Endothelial cell of umbilical vein (primary cell): ENCODE measurements around the gene ROBO4. TPM values are rescaled to one million over a fixed set of nuclear protein-coding genes. Genes with fewer than 3 reads are reported as not detected.

Source experiments
- BruUV-seq: library from RNA; stranded (reverse); fragments of 400-500 nt; replicated peaks from 2 replicates; lab custom pipeline; 2021; lab: Mats Ljungman, UMichigan
- CTCF ChIA-PET: fragments of 300-600, 350-600 bp; sonication (Branson Sonifier 250); formaldehyde crosslinking; loops from one replicate; lab custom pipeline; 2021; ENCODE audit warnings: antibody characterized with exemption, inconsistent platforms; lab: Charles Lee
- POLR2A ChIA-PET: fragments of 300-600, 350-600 bp; sonication (Branson Sonifier 250); formaldehyde crosslinking; loops from one replicate; lab custom pipeline; 2021; ENCODE audit warnings: antibody characterized with exemption, inconsistent platforms; lab: Charles Lee
- DNase-seq: peaks from one replicate; pipeline ENCODE4 v3.0.0-alpha.2; 2011; ENCODE audit warnings: low read depth, low spot score
- FAIRE-seq: peaks from 2 replicates; lab custom pipeline; 2011; peaks lifted over from hg19 to GRCh38; lab: Jason Lieb, UNC
- H2AFZ ChIP-seq: 2 replicates; pipeline ENCODE4 v1.6.0; 2012; ENCODE audit warnings: low read depth, low read length, control low read depth, inconsistent platforms
- H3K27ac ChIP-seq: 2 replicates; pipeline ENCODE4 v1.5.1; 2011; ENCODE audit warnings: low read depth, mild to moderate bottlenecking, control low read depth, low read length, moderate library complexity; ENCODE audit not compliant: insufficient read depth
- H3K27me3 ChIP-seq, 2 experiments: 2 replicates each; pipeline versions ENCODE4 v1.6.0 to v1.6.1; 2011; ENCODE audit warnings: low read length in 2 of 2, mixed read lengths in 1 of 2; ENCODE audit not compliant: control insufficient read depth in 2 of 2, insufficient read depth in 2 of 2
- H3K36me3 ChIP-seq, 2 experiments: 2 replicates in 1 of 2; 3 replicates in 1 of 2; pipeline ENCODE4 v1.5.1; 2011; ENCODE audit warnings: low read length in 2 of 2, mild to moderate bottlenecking in 1 of 2, moderate library complexity in 1 of 2; ENCODE audit not compliant: control insufficient read depth in 2 of 2, insufficient read depth in 2 of 2; ENCODE audit errors: extremely low read depth in 1 of 2
- H3K4me1 ChIP-seq: 3 replicates; pipeline ENCODE4 v1.5.1; 2011; ENCODE audit warnings: mild to moderate bottlenecking, low read length; ENCODE audit not compliant: control insufficient read depth, insufficient read depth; ENCODE audit errors: extremely low read depth
- H3K4me2 ChIP-seq: 2 replicates; pipeline ENCODE4 v1.6.1; 2011; ENCODE audit warnings: low read length, control low read depth, mixed read lengths; ENCODE audit not compliant: insufficient read depth
- H3K4me3 ChIP-seq, 3 experiments: fragments of 200-600 bp in 1 of 3; sonication (generic), shearing (Covaris generic) in 1 of 3; replicated peaks in 1 of 3; 2 replicates each; pipeline ENCODE4 v1.5.1; 2011 to 2016; ENCODE audit warnings: control low read depth in 3 of 3, low read length in 3 of 3, mild to moderate bottlenecking in 2 of 3, inconsistent platforms in 1 of 3, low read depth in 1 of 3, moderate library complexity in 1 of 3; ENCODE audit not compliant: insufficient read depth in 1 of 3
- H3K79me2 ChIP-seq: 2 replicates; pipeline ENCODE4 v1.6.0; 2012; ENCODE audit warnings: low read length, inconsistent platforms; ENCODE audit not compliant: control insufficient read depth, insufficient read depth
- H3K9ac ChIP-seq: replicated peaks from 2 replicates; pipeline ENCODE3; 2011; ENCODE audit warnings: low read length, control low read depth; ENCODE audit not compliant: insufficient read depth; ENCODE audit errors: extremely low read depth
- H3K9me1 ChIP-seq: replicated peaks from 3 replicates; pipeline ENCODE4 v1.6.0; 2011; ENCODE audit warnings: mild to moderate bottlenecking, low read length; ENCODE audit not compliant: control insufficient read depth, insufficient read depth; ENCODE audit errors: extremely low read depth
- H3K9me3 ChIP-seq: replicated peaks from 2 replicates; pipeline ENCODE4 v1.5.1; 2012; ENCODE audit warnings: low read length, inconsistent platforms; ENCODE audit not compliant: control insufficient read depth, insufficient read depth
- H4K20me1 ChIP-seq: replicated peaks from 2 replicates; pipeline ENCODE3; 2011; ENCODE audit warnings: mild to moderate bottlenecking, low read length; ENCODE audit not compliant: control insufficient read depth, insufficient read depth; ENCODE audit errors: extremely low read depth
- EZH2 ChIP-seq: IDR thresholded peaks from 2 replicates; pipeline ENCODE4 v1.6.1; 2012; ENCODE audit warnings: borderline replicate concordance, low read depth, mild to moderate bottlenecking, moderate library complexity, low read length, inconsistent platforms; ENCODE audit not compliant: severe bottlenecking
- FOS ChIP-seq: IDR thresholded peaks from 2 replicates; pipeline ENCODE4 v1.6.1; 2011; ENCODE audit warnings: mild to moderate bottlenecking, low read length, moderate library complexity, borderline replicate concordance; ENCODE audit not compliant: insufficient read depth
- GATA2 ChIP-seq: IDR thresholded peaks from 2 replicates; pipeline ENCODE4 v1.7.0; 2011; ENCODE audit warnings: low read depth, mild to moderate bottlenecking, moderate library complexity, mixed read lengths, low read length; ENCODE audit not compliant: insufficient read length, insufficient read depth
- JUN ChIP-seq: IDR thresholded peaks from 2 replicates; pipeline ENCODE4 v1.6.1; 2011; ENCODE audit warnings: borderline replicate concordance, low read depth; ENCODE audit not compliant: insufficient read length, insufficient read depth
- MYC ChIP-seq: IDR thresholded peaks from one replicate; pipeline ENCODE4 v1.6.1; 2011; ENCODE audit warnings: mild to moderate bottlenecking, low read depth, low read length
- POLR2A ChIP-seq: IDR thresholded peaks from 2 replicates; pipeline ENCODE4 v1.6.1; 2012; ENCODE audit warnings: low read depth, mild to moderate bottlenecking, control low read depth, low read length
- POLR2AphosphoS5 ChIP-seq: IDR thresholded peaks from 2 replicates; pipeline ENCODE4 v1.6.1; 2012; ENCODE audit warnings: low read depth, mild to moderate bottlenecking, control low read depth, low read length, moderate library complexity; ENCODE audit not compliant: insufficient read depth
- dilution Hi-C: fragments of 300-500 bp; cut with MboI; formaldehyde crosslinking; loops from one replicate; pipeline ENCODE4 v1.15.0; 2019; ENCODE audit warnings: low sequenced_read_pairs; ENCODE audit not compliant: extremely low pct_ligation_motif_present
- intact Hi-C: fragments of 100-400 bp; cut with micrococcal nuclease; formaldehyde crosslinking; loops from one replicate; pipeline ENCODE4 v1.10.0; 2022
- polyA plus RNA-seq, 4 experiments: library from polyadenylated mRNA; depleted of rRNA in 3 of 4; stranded (reverse) in 3 of 4; unstranded in 1 of 4; fragments of >200 nt; gene quantifications; 2 replicates each; pipeline versions ENCODE4 v1.2.1 to v1.2.3, GENCODE V29; 2011 to 2012; ENCODE audit warnings: missing spikeins in 1 of 4
- total RNA-seq: library from RNA; stranded (reverse); gene quantifications from 2 replicates; pipeline ENCODE4 v1.2.3, GENCODE V29; 2021
- TF ChIP-seq, protein P1 (sequence below): IDR thresholded peaks from 2 replicates; pipeline ENCODE4 v1.6.1; 2011; ENCODE audit not compliant: insufficient read depth, insufficient read length
- TF ChIP-seq, protein P2 (sequence below), 2 donors: IDR thresholded peaks; 1 replicate in 1 of 2; 2 replicates in 1 of 2; pipeline ENCODE4 v1.5.1; 2011; ENCODE audit warnings: low read length in 2 of 2, mild to moderate bottlenecking in 2 of 2, moderate library complexity in 2 of 2, control low read depth in 1 of 2, inconsistent platforms in 1 of 2, low read depth in 1 of 2; ENCODE audit not compliant: insufficient read depth in 1 of 2; ENCODE audit errors: extremely low read depth in 1 of 2

Gene ROBO4
- total and polyA plus RNA-seq, 2 donors (not counting 3 experiments of a cell fraction or from before 2014, with no cell fraction given), result 260 to 474 TPM

- Histone ChIP-seq H3K4me2 (peak overlapping the region; percentile 78), H3K9ac (peak overlapping the region; percentile 88), H3K79me2 (peaks cover 66% of the 10 kb centered on the region), H2AFZ (no peak overlapping the region), H3K27me3 (no peaks in the 10 kb centered on the region), H3K9me1 (no peaks in the 10 kb centered on the region), H4K20me1 (no peaks in the 10 kb centered on the region), H3K27ac (peak overlapping the region; percentile 95), H3K4me3 (peak overlapping the region; percentile 76 to 89 (median 88)), H3K36me3 (peaks cover 28 to 38% of the 10 kb centered on the region in 2 experiments), H3K4me1 (peaks cover 75% of the 10 kb centered on the region), H3K9me3 (no peaks in the 10 kb centered on the region)
- CTCF ChIA-PET, result interaction anchor here (1.1 to 5.7 kb wide), 9 partner anchors 14 to 58 kb away, joined by 3 to 70 read pairs (median 7); partner anchors contain the start of genes CCDC15 and HEPN1
- no TSS peak for BruUV-seq
- FAIRE-seq, result no peak
- POLR2A ChIA-PET, result interaction anchor here (0.9 to 4.2 kb wide), 7 partner anchors 9 to 24 kb away, joined by 3 to 39 read pairs (median 6); no protein-coding TSS in a partner anchor
- TF ChIP-seq POLR2A, result no peak
- TF ChIP-seq MYC, result no peak
- no peak for TF ChIP-seq POLR2AphosphoS5
- no peak for TF ChIP-seq FOS
- TF ChIP-seq JUN, result no peak
- TF ChIP-seq, protein P1, sequence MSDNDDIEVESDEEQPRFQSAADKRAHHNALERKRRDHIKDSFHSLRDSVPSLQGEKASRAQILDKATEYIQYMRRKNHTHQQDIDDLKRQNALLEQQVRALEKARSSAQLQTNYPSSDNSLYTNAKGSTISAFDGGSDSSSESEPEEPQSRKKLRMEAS, result no peak
- TF ChIP-seq GATA2, result no peak
- TF ChIP-seq, protein P2, sequence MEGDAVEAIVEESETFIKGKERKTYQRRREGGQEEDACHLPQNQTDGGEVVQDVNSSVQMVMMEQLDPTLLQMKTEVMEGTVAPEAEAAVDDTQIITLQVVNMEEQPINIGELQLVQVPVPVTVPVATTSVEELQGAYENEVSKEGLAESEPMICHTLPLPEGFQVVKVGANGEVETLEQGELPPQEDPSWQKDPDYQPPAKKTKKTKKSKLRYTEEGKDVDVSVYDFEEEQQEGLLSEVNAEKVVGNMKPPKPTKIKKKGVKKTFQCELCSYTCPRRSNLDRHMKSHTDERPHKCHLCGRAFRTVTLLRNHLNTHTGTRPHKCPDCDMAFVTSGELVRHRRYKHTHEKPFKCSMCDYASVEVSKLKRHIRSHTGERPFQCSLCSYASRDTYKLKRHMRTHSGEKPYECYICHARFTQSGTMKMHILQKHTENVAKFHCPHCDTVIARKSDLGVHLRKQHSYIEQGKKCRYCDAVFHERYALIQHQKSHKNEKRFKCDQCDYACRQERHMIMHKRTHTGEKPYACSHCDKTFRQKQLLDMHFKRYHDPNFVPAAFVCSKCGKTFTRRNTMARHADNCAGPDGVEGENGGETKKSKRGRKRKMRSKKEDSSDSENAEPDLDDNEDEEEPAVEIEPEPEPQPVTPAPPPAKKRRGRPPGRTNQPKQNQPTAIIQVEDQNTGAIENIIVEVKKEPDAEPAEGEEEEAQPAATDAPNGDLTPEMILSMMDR (IDR thresholded peaks at IDR 0.05; ENCODE audit: extremely low read depth in 1 of 2, insufficient read depth in 1 of 2, low read depth in 1 of 2, low read length in 2 of 2), result no peak
- TF ChIP-seq EZH2, result no peak
- dilution Hi-C loops, result no loop called here
- DNase-seq, result no peak
- intact Hi-C loops, result loop anchor here (5.0 to 10.0 kb wide), 4 partner anchors 141 to 1834 kb away; partner anchors contain the start of genes HSPA8 and STT3A
Observed at GRCh38 chr11:124896071-124896750, 1.5 kb downstream of the ROBO4 start.
